DND-41 (cell line): ENCODE data around the gene MYOF.

Source experiments
- CTCF ChIP-seq: IDR thresholded peaks from 2 replicates; pipeline ENCODE4 v1.5.1; 2012; ENCODE audit warnings: borderline replicate concordance, low read length, moderate library complexity, mild to moderate bottlenecking; ENCODE audit not compliant: poor library complexity, severe bottlenecking; ENCODE audit errors: extremely low read depth
- EZH2 ChIP-seq: IDR thresholded peaks from 3 replicates; pipeline ENCODE4 v1.6.1; 2012; ENCODE audit warnings: borderline replicate concordance, low read depth, mild to moderate bottlenecking, moderate library complexity, low read length, inconsistent platforms; ENCODE audit not compliant: severe bottlenecking

- TF ChIP-seq CTCF: no peak
- no peak for TF ChIP-seq EZH2
Measured at GRCh38 chr10:93420091-93420490, 62.0 kb downstream of the MYOF start.
